Measurements from ENCODE around the gene KDELR1. TPM values are rescaled to one million over a fixed set of nuclear protein-coding genes. Genes with fewer than 3 reads are reported as not detected.

The KDELR1 gene
- total and polyA plus RNA-seq, 12 donors = 63.4 to 201 (median 153) TPM

GRCh38 chr19:48386981-48387380 is 4.4 kb downstream of the KDELR1 start:
- no peak overlapping the region for H3K4me3 ChIP-seq
- DNase-seq = no peak
- intact Hi-C loops (cut with DNase I) = no loop called here
- peaks cover 0 to 10% of the 10 kb centered on the region in 2 donors for H3K4me1 ChIP-seq (replicated peaks in 1 of 2)
- TF ChIP-seq, protein P1, sequence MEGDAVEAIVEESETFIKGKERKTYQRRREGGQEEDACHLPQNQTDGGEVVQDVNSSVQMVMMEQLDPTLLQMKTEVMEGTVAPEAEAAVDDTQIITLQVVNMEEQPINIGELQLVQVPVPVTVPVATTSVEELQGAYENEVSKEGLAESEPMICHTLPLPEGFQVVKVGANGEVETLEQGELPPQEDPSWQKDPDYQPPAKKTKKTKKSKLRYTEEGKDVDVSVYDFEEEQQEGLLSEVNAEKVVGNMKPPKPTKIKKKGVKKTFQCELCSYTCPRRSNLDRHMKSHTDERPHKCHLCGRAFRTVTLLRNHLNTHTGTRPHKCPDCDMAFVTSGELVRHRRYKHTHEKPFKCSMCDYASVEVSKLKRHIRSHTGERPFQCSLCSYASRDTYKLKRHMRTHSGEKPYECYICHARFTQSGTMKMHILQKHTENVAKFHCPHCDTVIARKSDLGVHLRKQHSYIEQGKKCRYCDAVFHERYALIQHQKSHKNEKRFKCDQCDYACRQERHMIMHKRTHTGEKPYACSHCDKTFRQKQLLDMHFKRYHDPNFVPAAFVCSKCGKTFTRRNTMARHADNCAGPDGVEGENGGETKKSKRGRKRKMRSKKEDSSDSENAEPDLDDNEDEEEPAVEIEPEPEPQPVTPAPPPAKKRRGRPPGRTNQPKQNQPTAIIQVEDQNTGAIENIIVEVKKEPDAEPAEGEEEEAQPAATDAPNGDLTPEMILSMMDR (IDR thresholded peaks at IDR 0.05) = no peak
- no peak for TF ChIP-seq POLR2A (IDR thresholded peaks at IDR 0.05)
- no peak overlapping the region for H3K27ac ChIP-seq
- H3K27me3 ChIP-seq = no peaks in the 10 kb centered on the region
- H3K9me3 ChIP-seq (replicated peaks in 1 of 3) = no peaks in the 10 kb centered on the region
- WGBS, 4 donors = 83 to 85% (median 85%) methylated on average over 3 of the region's 3 CpGs
- H3K36me3 ChIP-seq (replicated peaks in 1 of 2) = peaks cover 0 to 75% of the 10 kb centered on the region in 2 donors

GRCh38 chr19:48385461-48386087 is 5.8 kb downstream of the KDELR1 start:
- peaks cover 0 to 10% of the 10 kb centered on the region in 2 donors for H3K4me1 ChIP-seq (replicated peaks in 1 of 2)
- H3K36me3 ChIP-seq (replicated peaks in 1 of 2) = peaks cover 0 to 83% of the 10 kb centered on the region in 2 donors
- DNase-seq = no peak
- H3K27ac ChIP-seq = no peak overlapping the region
- no peaks in the 10 kb centered on the region for H3K9me3 ChIP-seq (replicated peaks in 1 of 3)
- no peak overlapping the region for H3K4me3 ChIP-seq
- TF ChIP-seq, protein P1 (IDR thresholded peaks at IDR 0.05) = no peak
- TF ChIP-seq POLR2A (IDR thresholded peaks at IDR 0.05) = no peak
- WGBS, 4 donors = 82 to 94% (median 92%) methylated on average over 5 to 7 of the region's 7 CpGs
- no peaks in the 10 kb centered on the region for H3K27me3 ChIP-seq
- intact Hi-C loops (cut with DNase I) = no loop called here

DNA sequence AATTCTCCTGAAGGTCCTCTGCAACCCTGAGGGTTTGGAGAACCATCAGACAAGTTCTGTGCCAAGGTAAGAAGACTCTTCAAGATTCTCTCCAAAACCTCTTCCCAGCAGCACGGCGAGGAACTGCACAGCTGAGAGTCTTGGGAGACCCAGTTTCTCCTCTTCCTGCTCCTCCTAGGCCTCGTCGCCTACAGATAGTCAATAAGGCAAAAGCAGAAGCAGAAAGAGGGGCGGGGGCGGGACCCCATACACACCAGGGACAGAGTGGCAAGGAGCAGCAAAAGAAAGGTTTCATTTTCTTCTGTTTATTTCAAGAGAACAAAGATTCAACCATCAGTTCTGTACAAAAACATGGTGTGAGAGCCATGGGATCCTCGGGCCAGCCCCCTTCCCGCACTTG is 9.1 kb downstream of the KDELR1 start:
- peaks cover 0 to 62% of the 10 kb centered on the region in 2 donors for H3K36me3 ChIP-seq (replicated peaks in 1 of 2)
- no peaks in the 10 kb centered on the region for H3K9me3 ChIP-seq (replicated peaks in 1 of 3)
- TF ChIP-seq, protein P1 (IDR thresholded peaks at IDR 0.05) = no peak
- TF ChIP-seq POLR2A (IDR thresholded peaks at IDR 0.05) = no peak
- DNase-seq = no peak
- no peaks in the 10 kb centered on the region for H3K4me1 ChIP-seq (replicated peaks in 1 of 2)
- intact Hi-C loops (cut with DNase I) = no loop called here
- no peak overlapping the region for H3K27ac ChIP-seq
- H3K27me3 ChIP-seq = no peaks in the 10 kb centered on the region
- WGBS, 4 donors = 90 to 95% (median 94%) methylated on average over 8 of the region's 8 CpGs
- no peak overlapping the region for H3K4me3 ChIP-seq

- 86 to 91% (median 89%) methylated on average over 11 of the region's 11 CpGs for WGBS, 4 donors
- Histone ChIP-seq H3K36me3 (replicated peaks in 1 of 2) (peaks cover 0 to 52% of the 10 kb centered on the region in 2 donors), H3K27me3 (no peaks in the 10 kb centered on the region), H3K4me1 (replicated peaks in 1 of 2) (no peaks in the 10 kb centered on the region), H3K9me3 (replicated peaks in 1 of 3) (no peaks in the 10 kb centered on the region), H3K27ac (no peak overlapping the region), H3K4me3 (no peak overlapping the region)
- TF ChIP-seq POLR2A (IDR thresholded peaks at IDR 0.05) = no peak
- TF ChIP-seq, protein P1 (IDR thresholded peaks at IDR 0.05) = no peak
- DNase-seq = no peak
- intact Hi-C loops (cut with DNase I) = no loop called here
These were observed 10.0 kb downstream of the KDELR1 start for GRCh38 chr19:48381178-48381950.
